GM23248 (cell line): Measurements from ENCODE around the gene FBH1.

ENCODE experiments used
- EZH2 ChIP-seq: fragments of 200-600 bp; sonication (generic); IDR thresholded peaks from 2 replicates; pipeline ENCODE4 v1.6.1; 2018; ENCODE audit warnings: antibody characterized with exemption, mild to moderate bottlenecking; ENCODE audit not compliant: insufficient read depth, poor library complexity, severe bottlenecking
- EZH2phosphoT487 ChIP-seq: fragments of 200-600 bp; sonication (generic); IDR thresholded peaks from 2 replicates; pipeline ENCODE4 v1.6.1; 2018; ENCODE audit warnings: antibody characterized with exemption, moderate library complexity, mild to moderate bottlenecking, low read depth; ENCODE audit not compliant: insufficient read depth

- TF ChIP-seq EZH2 (no peak), EZH2phosphoT487 (no peak)
Observed at GRCh38 chr10:5971315-5971832, 81.3 kb downstream of the FBH1 start.
